ENCODE measurements around the gene FAM210B.

GRCh38 chr20:56358600-56359211, at the start of gene FAM210B:
- TF ChIP-seq MXD4 (CRISPR knock-in tag; IDR thresholded peaks at IDR 0.05; ENCODE audit: borderline replicate concordance) (no peak), E2F4 (CRISPR knock-in tag; IDR thresholded peaks at IDR 0.05; ENCODE audit: borderline replicate concordance, low read depth) (no peak), CTCF (IDR thresholded peaks at IDR 0.05) (no peak), NR2C2 (CRISPR knock-in tag; IDR thresholded peaks at IDR 0.05) (no peak), ESRRA (CRISPR knock-in tag; IDR thresholded peaks at IDR 0.05; ENCODE audit: borderline replicate concordance) (no peak), MAX (CRISPR knock-in tag; IDR thresholded peaks at IDR 0.05) (no peak), USF1 (CRISPR knock-in tag; IDR thresholded peaks at IDR 0.05) (no peak), AR (CRISPR knock-in tag; IDR thresholded peaks at IDR 0.05) (no peak), NR1H2 (CRISPR knock-in tag; IDR thresholded peaks at IDR 0.05) (no peak)
